ENCODE results near the gene ETFA. TPM values are rescaled to one million over a fixed set of nuclear protein-coding genes. Genes with fewer than 3 reads are reported as not detected.

The ETFA gene
- total RNA-seq, 1 donor from 2014 or later = 31.7 TPM

GRCh38 chr15:76335307-76336253, 24.3 kb upstream of the ETFA start:
- Histone ChIP-seq H3K4me1 (peaks cover 13 to 26% of the 10 kb centered on the region in 2 donors), H3K9me3 (no peaks in the 10 kb centered on the region), H3K27ac (no peak overlapping the region), H3K27me3 (peaks cover 52% of the 10 kb centered on the region), H3K36me3 (no peaks in the 10 kb centered on the region), H3K4me3 (no peak overlapping the region)
- intact Hi-C loops (cut with DNase I) = no loop called here
- TF ChIP-seq CTCF (IDR thresholded peaks at IDR 0.05) = no peak
- no peak for DNase-seq (ENCODE audit: low spot score in 2 of 2)

DNA sequence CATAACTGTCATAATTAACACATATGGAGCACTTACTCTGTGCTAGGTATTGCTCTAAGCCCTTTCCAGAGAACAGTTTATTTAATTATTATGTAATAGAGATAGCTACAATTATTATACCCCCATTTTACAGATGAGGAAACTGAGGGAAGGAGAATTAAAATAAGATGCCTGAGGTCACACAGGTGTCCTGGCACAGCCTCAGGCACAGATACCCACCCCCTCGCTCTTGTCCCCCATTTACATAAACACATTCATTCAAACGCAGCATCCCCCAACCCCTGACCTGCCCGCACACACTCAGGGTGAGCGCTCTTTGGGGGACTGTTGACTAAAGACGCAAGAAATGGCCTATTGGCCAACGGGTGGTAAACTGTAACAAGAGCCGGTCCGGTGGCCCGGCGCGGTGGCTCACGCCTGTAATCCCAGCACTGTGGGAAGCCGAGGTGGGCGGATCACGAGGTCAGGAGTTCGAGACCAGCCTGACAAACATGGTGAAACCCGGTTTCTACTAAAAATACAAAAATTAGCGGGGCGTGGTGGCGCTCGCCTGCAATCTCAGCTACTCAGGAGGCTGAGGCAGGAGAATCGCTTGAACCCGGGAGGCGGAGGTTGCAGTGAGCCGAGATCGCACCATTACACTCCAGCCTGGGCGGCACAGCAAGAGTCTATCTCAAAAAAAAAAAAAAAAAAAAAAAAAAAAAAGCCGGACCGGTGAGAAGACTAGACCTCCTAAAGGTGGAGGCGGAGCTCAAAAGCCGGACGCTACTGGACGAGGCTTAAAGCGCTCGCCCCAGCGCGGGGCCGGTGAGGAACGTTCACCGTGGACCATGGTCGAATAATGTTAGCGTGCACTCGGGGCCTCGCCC, 23.4 kb upstream of the ETFA start:
- Histone ChIP-seq H3K4me1 (peaks cover 5 to 17% of the 10 kb centered on the region in 2 donors), H3K4me3 (no peak overlapping the region), H3K27me3 (peaks cover 44% of the 10 kb centered on the region), H3K27ac (no peak overlapping the region), H3K9me3 (no peaks in the 10 kb centered on the region), H3K36me3 (no peaks in the 10 kb centered on the region)
- no peak for TF ChIP-seq CTCF (IDR thresholded peaks at IDR 0.05)
- DNase-seq (ENCODE audit: low spot score in 2 of 2) = no peak
- intact Hi-C loops (cut with DNase I) = no loop called here

DNA sequence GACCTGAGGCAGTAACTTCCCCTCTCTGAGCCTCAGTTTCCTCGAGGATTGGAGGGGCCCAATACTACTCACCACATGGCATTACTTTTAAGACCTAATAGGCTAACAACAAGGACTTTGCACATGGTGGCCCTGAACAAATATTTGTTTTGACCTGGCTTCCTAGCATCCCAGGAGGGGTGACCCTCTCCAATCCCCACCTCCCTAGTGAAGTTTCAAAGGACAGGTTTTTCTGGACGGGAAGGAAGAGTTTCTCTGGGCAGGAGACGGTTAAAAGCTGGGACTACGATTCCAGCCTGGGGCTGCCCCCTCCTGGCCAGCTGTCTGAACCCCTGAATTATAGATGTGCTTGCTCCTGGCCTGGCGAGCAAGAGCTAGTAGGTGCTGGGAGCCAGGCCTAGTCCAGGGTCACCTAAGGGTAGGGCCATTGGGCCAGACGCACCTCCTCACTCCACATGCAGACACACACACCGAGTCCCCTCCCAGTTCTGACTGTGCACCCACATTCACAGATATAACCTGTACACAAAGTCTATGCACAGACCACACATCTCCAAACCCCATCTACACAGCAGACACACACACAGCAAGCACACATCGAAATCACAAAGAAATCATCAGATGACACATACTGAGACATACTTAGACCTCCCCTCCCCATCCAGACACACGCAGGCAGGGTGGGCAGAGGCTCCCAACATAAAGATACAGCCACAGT, 22.6 kb upstream of the ETFA start:
- no peak for DNase-seq (ENCODE audit: low spot score in 2 of 2)
- Histone ChIP-seq H3K27ac (no peak overlapping the region), H3K4me1 (peaks cover 4 to 14% of the 10 kb centered on the region in 2 donors), H3K36me3 (no peaks in the 10 kb centered on the region), H3K27me3 (peaks cover 39% of the 10 kb centered on the region), H3K9me3 (no peaks in the 10 kb centered on the region), H3K4me3 (no peak overlapping the region)
- intact Hi-C loops (cut with DNase I) = no loop called here
- TF ChIP-seq CTCF (IDR thresholded peaks at IDR 0.05) = peak in 1 of 3 experiments; percentile 5

- H3K4me3 ChIP-seq = no peak overlapping the region
- no peaks in the 10 kb centered on the region for H3K9me3 ChIP-seq
- no peak for TF ChIP-seq CTCF (IDR thresholded peaks at IDR 0.05)
- no peak overlapping the region for H3K27ac ChIP-seq
- intact Hi-C loops (cut with DNase I) = no loop called here
- DNase-seq (ENCODE audit: low spot score in 2 of 2) = no peak
- H3K36me3 ChIP-seq = no peaks in the 10 kb centered on the region
- peaks cover 4 to 14% of the 10 kb centered on the region in 2 donors for H3K4me1 ChIP-seq
- peaks cover 35% of the 10 kb centered on the region for H3K27me3 ChIP-seq
Observed at GRCh38 chr15:76333309-76333708, 22.0 kb upstream of the ETFA start.

DNA sequence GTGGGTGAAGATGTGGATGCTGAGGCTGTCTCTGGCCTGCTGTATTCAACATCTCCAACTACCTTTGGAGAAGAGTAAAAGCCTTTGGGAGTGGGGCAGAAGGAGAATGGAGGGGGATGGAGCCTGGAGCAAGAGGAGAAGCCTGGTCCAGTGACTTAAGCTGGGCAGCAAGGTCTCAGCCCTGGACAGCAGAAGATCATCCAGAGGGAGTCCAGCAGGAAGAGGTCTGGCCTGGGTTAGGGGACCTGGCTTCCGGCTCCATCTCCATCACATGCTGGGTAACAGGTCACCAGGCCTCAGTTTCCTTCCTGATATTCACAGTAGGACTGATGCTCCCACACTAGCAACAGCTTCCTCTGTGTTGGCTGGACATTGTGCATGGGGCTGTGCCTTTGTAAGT, 21.5 kb upstream of the ETFA start:
- H3K27me3 ChIP-seq = peaks cover 30% of the 10 kb centered on the region
- intact Hi-C loops (cut with DNase I) = no loop called here

More for the DNA sequence above, 21.5 kb upstream of the ETFA start:
- DNase-seq (ENCODE audit: low spot score in 2 of 2) = no peak
- Histone ChIP-seq H3K27ac (no peak overlapping the region), H3K4me3 (no peak overlapping the region), H3K36me3 (no peaks in the 10 kb centered on the region), H3K9me3 (no peaks in the 10 kb centered on the region), H3K4me1 (peaks cover under 1 to 12% of the 10 kb centered on the region in 2 donors)
- no peak for TF ChIP-seq CTCF (IDR thresholded peaks at IDR 0.05)
